ENCODE measurements around the gene SYTL1. TPM values are rescaled to one million over a fixed set of nuclear protein-coding genes. Genes with fewer than 3 reads are reported as not detected.

SYTL1 gene
- polyA plus RNA-seq, 3 donors: 12.6 to 17.0 (median 13.3) TPM

DNA sequence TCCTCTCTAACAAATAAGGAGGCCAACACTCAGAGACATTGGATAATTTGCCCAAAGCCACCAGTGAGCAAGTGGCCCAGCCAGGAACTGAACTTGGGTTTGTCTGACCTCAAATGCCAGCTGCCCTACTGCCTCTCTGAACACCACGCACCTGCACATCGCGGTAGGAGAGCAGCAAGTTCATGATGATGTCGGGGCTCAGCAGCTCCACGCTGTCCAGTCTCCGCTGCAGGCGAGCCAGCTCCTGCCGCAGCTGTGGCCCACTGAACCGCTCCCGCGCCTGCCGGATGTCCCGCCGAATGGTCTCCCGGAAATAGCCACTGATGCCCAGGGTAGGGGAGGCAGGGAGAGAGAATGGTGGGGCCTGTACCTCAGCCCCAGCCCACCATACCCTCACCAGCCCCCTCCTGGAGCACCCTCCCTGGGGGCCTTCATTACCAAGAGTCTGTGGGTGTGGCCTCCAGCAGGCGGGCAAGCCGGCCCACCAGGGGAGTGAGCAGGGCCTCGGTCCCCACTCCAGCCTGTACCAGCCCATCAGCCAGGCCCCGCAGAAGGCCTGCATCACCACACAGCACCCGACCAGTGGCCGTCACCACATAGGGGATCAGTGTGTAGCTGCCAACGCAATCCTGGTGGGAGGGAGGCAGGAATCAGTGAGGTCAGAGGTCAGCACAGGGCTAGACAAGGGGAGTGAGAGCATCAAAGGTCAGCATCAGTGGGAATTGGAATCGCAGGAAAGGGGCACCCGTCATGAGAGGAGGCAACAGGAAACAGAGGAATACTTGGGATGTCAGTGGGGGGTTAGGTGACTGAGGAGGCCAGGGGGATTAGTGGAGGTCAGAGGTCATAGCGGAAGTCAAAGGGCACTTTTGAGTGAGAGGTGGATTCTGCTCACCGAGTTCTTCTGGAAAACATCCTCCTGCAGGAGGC is 22.2 kb downstream of the SYTL1 start:
- no peak for DNase-seq

DNA sequence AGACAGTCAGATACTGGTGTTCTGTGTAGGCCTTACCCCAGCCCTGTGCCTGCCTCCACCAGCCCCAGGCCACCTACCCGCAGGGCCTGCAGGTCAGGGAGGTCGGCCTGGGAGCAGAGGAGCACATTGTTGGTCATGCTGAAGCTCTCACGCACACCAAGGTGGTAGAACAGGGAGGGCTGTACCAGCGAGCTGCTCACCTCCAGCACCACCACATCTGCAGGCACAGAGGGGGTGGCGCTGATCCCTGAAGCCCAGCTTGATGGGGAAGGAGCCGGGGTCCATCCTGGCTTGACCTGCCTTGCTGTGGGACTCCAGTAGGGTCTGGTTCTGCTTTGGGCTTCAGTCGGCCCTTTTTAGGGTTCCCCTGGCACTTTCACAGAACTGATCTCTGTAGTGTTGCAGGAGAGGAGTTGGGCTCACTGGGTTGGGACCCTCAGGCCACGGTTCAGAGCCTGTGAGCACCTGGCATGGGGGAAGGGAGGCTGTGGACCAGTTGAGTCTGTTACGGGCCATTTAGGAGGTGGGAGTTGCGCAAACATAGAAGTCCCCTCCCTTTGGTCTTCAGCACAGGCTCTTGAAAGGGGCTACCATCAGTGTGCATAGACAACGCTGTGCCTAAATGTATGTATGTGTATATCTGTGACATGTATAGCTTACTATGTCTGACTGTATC is 23.0 kb downstream of the SYTL1 start:
- no peak for DNase-seq

DNA sequence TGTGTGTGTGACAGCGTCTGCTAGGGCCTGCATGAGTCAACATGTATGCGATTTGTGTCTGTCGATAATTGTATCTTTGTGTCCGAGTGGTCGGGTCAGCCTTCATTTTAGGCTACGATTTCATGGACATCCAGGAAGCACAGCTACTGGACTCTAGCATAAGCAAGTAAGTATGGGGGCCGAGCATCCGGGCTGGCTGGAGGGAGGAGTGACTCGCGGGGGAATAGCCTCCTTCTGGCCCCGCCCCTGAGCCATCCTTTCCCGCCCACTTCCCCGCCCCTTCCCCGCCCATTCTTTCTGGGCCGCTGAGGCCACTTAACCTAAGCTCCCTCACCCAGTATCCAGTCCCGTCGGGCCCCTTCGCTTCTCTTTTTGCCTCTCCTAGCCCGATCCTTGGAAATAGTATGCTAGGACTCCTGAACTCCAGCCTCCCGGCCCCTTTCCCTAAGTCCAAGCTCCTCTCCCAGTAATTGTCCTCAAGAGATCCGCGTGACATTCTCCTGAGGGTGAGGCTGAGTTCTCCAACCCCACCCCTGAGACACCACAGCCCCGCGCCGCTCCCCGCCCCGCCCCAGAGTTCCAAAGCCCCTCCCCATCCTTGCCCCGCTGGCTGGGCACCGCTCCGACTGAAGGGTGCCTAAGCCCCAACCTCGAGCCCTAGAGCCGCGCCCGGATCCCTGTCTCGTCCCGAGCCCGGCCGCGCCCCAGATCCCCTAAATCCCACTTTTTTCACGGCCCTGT is 23.7 kb downstream of the SYTL1 start:
- peak; percentile 87 for DNase-seq

DNA sequence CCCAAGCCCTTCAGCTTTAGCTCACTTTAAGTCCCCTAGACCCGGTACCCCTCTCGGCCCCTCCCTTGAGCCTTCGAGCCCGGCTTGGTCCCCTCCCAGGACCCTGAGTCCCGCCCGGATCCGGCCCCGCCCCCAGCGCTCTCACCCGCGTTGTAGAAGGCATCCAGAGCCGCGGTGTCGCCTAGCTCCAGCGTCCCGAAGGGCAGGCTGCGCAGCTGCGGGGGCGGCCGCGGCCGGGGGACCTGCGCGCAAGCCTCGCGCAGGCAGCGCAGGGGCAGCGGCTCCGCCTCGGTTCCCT is 24.2 kb downstream of the SYTL1 start:
- DNase-seq: peak; percentile 81

DNA sequence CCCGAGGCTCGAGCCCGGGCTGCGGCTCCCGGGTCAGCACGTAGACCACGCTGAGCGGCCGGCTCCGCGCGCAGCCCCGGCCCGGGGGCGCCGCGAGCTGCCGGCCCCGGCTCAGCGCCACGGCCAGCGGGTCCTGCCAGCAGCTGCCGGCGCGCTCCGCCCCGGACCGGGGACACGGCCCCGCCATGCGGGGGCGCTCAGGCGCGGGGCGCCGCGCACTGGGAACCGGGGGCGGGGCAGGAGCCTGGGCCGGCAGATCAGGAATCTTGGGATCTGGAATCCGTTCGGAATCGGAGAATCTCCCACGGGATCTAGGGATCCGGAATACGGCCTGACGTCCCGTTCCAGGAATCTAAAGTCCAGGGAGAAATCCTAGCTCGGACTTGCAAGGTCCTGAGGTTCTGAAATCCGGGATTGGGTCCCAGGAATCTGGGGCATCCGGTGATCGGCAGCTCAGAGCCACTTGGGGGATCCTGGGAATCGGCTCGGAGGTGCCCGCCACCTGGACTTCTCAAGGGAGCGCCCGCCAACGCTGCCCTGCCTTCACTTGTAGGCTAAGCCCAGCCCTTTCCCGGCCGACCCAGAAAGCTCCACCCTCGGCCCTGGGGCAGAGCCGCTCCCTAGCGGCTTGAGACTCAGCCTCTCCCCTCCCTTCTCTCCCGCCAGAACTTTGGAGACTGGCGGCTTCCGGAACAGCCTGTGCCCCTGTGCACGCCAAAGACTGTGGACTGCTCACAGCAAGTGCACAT is 24.8 kb downstream of the SYTL1 start, which contains the start of gene MAP3K6:
MAP3K6 (minus strand) TSS at position 551 of the 749 bp plus-strand sequence; CDS start at position 187, 364 bp downstream.
- DNase-seq: peak; percentile 77

DNA sequence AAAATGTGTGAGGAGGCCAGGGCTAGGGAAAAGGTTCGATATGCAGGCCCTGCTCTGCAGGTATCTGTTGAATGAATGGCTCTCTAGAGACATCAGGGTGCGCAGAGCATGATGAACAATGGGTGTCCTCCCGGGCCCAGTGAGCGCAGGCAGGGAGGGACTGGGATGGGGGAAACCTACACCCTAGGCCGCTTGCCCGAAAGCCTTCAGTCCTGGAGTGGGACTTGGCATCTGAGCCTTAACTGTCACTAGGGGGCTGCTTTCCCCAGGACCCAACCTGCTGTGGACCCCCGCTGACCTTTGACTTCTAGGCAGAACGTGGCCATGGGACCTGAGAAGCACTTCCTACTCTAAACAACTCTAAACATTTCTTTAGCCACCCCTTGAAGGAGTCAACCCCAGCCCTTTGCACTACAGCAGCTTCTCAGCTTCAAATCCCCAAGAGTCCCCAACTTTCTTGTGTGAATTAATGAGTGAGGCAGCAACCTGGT is 25.4 kb downstream of the SYTL1 start:
- DNase-seq: no peak

DNA sequence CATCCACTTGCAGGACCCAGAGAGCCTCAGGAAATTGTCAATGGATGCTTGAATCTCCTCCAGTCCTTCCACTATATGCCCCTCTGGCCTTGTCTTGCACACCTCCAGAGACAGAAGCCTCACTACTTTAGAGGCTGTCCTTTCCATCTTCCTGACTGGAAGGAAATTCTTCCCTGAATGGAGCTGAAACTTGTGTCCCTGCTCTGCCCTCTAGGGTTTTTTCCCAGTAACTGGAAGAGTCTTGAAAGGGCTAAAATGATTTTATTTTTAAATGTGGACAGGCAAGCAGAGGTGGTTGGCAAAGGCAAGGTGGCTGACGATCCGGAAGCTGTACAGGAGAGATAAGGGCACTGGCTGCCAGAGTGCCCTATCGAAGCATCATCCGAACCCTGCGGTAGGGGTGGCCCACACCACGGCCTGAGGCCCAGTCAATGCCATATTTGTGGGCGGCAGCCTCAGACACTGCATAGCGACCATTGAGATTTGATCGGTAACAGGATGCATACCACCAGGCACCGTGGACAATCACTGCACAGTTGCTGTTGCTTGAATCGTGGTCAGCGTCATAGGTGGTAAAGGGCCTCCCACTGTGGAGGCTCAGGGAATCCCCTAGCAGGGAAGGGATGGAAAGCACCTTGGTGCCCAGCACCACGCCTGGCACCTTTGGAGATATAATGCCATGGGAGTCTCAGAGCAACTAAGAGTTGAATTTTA is 27.2 kb downstream of the SYTL1 start:
- DNase-seq: no peak

DNA sequence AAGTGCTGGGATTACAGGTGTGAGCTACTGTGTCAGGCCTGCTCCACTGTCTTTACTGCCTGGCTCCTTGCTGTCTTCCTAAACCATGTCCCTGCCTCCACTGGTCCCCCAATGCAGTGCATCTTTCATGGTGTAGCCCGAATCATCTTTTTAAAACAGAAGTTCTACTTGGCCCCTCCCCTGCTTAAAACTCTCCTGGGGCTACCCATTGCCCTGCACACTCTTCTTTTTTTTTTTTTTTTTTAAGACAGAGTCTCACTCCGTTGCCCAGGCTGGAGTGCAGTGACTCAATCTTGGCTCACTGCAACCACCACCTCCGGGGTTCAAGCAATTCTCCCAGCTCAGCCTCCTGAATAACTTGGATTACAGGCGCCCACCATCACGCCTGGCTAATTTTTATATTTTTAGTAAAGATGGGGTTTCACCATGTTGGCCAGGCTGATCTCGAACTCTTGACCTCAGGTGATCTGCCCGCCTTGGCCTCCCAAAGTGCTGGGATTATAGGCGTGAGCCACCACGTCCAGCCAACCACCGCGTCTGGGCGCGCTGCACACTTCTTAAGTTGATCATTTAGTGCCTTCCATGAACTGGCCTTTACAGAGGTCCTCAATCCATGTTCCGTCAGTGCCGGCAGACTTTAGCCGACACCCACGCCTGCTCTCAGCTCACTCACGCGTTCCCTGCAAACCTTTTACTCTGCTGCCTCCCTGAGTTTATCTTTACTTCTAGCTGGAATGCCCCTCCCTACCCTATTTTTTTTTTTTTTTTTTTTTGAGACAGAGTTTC is 30.4 kb downstream of the SYTL1 start:
- no peak for DNase-seq

DNA sequence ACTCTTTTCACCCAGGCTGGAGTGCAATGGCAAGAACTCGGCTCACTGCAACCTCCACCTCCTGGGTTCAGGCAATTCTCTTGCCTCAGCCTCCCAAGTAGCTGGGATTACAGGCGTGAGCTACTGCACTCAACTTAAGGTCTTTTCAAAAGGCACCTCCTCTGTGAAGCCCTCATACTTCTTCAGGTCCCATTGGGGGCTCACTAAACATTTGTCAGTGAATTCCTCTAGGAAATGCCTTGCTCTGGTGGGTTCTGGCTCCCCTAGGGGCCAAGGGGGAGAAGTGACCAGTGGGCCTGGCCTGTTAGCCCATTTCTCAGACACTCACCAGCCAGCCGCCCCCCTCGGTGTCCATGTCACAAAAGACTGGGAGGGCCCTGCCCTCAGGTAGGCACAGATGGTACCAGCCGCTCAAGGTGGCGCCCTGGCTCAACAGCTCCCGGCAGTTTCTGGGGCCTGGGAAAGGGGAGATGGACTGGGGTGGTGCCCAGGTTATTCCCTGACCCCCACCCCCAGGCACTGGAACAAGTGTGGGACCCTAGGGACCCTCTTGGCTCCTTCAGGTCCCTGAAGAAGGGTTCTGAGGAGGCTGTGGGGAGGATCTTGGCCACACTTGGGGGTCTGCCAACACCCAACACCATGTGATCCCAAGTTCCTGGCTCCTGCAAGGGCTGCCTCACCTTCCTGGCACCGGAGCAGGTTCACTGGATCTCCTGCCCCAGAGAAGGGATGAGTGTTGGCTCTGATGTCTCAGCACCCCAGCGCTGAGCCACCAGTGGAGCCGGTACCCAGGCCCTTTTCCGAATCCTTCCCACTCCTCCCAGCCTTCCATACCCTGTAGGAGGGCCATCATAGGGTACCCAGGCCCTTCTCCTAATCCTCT is 31.2 kb downstream of the SYTL1 start:
- DNase-seq: no peak

DNA sequence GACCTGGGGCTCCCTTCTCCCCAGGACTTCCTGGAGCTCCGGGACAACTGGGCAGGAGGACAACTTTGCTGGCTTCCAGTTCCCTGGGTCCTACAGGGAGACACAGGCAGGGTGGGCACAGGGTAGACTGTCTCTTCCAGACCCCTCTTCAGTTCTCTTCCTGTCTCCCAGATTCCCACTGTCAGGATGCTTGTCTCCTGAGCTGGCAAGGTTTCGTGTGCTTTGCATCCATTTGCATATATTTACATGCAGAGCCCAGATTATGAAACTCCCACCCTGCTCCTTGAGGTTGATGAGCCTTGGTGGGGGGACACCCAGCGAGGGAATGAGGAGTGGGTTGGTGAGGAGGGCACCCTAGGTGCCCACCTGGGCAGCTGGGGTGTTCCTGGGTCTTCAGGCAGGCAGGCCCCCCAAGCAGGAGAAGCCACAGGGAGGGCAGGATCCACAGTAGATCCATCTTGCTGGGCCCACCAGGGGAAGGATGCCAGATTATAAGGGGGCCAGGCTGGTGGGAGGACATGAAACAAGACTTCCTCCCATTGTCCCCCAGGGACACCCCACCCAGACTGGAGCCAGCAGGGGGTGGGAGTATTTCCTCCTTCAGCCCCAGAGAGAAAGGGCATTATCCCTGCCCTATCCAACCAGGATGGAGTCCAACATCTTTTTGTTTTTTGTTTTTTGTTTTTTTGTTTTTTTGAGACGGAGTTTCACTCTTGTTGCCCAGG is 32.7 kb downstream of the SYTL1 start, which contains the start of gene FCN3:
FCN3 (minus strand) TSS at position 463 of the 725 bp plus-strand sequence; CDS start at position 457, 6 bp downstream.
- no peak for DNase-seq

DNA sequence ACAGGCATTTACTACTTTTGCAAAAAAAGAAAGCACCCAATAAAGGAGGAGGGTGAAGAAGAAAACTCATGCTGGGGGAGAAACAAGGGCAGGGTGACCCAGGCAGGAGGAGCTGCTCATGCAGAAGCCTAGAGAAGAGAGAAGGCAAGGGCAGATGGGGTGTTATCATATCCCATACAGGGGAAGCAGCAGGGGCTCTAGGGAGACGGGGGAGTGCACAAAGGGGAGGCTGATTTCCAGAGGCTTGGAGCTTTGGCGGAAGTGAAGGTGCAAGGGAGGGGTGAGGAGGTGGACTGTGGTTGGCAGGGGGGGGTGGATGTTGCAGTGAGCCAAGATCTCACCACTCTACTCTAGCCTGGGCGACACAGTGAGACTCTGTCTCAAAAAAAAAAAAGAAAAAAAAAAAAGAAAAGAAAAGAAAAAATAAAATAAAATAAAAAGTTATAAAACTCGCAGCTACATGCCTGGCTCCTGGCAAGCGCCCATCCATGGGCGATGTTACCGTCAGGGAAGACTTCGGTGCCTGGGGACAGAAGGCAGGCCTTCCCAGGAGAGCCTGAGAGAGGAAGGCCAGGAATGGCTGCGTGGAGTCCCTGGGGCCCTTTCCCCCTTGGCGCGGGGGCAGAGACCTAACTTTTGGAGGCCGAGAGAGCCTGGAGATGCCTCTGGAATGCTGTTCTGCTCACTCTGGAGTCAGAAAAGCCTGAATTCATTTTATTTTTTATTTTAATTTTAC is 36.1 kb downstream of the SYTL1 start:
- DNase-seq: no peak

DNA sequence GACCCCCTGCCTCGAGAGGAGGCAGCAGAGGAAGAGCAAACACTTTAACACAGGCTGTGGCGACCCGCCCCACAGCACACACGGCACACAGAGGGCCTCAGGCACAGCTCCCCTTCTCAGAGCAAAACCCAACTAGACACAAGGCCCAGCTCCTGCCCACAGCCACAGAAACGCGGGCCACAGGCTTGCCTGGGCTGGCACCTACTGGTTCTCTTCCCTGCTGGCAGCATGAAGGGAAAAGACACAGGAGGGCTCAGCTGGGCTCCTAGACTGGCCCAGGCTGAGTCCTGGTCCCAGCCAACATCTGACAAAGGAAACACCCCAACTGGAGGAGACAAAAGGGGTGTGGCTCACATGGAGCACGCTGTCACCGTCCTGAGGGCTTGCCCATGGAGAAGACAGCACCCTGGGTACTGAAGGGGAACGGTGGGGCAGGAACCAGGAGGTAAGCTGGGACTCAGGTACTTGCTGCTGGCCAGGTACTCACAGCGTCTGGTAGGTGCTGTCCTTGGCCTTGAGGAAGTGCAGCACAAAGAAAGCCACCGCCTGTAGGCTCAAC is 37.8 kb downstream of the SYTL1 start:
- DNase-seq: no peak

DNA sequence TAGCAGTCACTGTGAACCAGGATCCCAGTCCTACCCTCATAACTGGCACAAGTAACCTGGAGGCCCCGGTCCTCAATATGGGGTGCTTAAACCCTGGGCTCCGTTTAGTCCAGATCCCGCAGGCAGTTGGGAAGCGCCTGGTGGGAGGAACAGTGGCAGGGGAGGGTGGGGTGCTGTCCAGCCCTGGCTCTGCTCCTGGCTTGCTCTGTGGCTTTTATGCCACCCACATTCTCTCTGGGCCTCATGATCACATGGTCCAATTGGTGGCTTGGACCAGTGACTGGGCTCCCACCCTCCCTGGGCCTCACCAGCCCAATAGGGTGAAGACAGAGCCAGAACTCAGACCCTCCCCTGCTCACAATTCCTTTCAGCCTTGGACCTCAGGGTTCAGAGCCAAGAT is 38.4 kb downstream of the SYTL1 start:
- no peak for DNase-seq

DNA sequence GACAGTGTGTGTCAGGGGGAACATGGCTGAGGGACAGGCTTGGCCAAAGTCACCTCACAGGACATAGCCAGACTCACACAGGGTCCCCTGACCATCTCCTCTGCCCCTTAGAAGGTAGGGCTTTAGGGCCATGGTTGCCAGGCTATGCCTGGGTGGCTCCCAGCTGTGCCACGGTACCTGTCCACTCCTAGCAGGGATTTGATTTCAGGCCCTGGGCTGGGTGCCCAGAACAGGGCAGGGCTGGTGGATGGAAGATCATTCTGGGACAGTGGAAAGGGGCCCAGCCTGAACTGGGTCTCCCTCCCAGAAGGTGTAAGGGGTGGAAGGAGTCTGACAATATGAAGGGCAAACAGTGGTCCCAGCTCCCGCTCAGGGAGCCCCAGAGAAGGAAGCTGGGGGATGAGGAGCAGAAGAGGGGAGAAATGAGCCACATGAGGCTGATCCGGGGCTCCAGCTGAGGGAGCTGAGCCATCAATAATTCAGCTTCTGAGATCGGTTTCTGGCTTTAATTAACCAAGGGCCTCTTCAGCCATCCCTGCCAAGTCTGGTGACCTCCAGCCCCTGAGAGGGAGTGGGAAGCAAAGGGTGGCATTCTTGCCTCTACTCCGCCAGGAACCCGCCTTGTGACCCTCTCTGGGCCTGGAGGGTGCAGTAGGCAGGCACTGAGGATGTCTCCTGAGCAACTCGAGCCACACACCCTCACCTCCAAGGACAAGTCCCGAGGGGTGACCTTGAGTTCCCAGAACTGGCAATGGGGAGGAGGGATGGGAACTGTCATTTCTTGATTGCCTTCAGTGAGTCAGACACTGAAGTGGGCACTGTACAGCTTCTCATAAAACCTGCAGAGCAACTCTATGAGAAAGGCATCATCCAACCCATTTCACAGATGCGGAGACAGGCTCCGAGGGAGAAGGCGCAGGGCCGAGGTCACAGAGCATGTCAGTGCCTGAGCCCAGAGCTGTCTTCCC is 39.2 kb downstream of the SYTL1 start:
- DNase-seq: no peak

DNA sequence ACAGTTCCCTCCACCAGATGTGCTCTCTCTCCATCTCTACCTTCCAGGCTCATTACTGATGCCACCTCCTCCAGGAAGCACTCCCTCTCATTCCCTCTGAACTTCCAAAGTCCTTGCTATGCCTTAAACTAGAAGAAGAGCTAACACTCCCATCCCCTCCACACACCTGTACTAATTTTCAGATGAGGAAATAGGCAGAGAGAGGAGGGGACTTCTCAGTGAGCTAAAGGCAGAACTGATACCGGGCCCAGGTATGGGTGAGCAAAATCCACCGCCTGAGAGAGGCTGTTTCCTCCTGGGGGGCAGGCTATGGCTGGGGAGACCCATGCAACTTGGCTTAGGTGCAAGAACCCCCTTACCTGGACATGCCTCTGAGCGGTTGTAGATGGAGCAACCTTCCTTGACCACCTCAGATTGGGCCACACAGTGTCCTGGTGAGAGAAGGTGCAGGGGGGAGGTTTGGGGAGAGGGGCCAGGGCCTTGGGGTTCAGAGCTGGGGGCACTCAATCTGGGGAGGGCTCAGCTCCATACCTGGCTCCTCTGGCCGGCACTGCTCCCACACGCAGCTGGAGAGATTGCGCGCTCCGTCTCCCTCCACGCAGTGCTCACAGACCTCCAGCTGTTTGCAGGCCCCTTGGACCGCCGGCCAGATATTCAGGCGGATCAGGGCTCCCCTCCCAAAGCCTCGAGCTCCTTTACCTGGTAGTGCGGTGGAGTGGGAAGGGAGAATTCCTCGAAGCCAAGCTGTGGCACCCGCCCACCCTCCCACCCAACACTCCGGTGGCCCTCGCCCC is 40.3 kb downstream of the SYTL1 start:
- DNase-seq: no peak
